Measurements from ENCODE around the gene PRCD.

Gene PRCD

DNA sequence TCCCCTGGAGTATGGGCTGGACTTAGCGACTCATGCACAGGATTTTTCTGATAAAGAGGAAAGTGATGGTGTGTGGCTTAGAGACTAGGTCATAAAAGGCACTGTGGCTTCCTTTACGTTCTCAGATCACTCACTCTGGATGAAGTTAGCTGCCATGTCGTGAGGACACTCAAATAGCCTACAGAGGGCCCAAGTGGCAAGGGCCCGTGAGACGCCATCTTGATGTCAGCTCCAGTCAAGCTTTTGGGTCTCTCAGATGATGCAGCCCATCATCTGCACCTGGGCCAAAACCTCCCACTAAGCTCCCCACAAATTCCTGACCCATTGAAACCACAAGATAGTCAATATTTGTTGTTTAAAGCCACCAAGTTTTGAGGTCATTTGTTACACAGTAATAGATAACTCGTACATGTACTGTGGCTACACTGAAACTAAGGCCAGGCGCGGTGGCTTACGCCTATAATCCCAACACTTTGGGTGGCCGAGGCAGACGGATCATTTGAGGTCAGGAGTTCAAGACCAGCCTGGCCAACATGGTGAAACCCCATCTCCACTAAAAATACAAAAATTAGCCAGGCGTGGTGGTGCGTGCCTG is 31.1 kb downstream of the PRCD start:
- DNase-seq (ENCODE audit: low read depth): no peak

GRCh38 chr17:76572201-76572910 is 32.5 kb downstream of the PRCD start:
- no peak for DNase-seq (ENCODE audit: low read depth)

GRCh38 chr17:76573096-76573495 is 33.3 kb downstream of the PRCD start:
- DNase-seq (ENCODE audit: low read depth): no peak

DNA sequence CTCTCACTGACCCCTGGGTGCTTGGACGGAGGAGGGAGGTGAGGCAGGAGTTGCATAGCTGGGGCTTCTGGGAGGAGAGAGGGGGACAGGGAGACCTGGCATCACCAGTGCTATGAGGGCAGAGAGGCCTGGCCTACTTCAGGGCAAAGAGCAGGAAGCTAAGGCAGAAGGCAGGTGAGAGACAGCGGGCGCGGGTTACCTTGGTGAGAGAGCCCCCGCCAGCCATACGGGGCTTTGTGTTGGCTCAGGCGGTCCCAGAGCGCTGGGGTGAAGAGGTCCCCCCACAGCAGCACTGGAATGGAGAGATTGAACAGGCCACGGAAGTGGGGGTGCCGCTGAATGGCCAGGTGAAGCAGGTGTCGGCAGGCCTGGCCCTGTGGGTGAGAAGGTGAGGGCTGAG is 34.3 kb downstream of the PRCD start:
- DNase-seq (ENCODE audit: low read depth): no peak

GRCh38 chr17:76575570-76575969 is 35.7 kb downstream of the PRCD start:
- DNase-seq (ENCODE audit: low read depth): no peak

- no peak for DNase-seq (ENCODE audit: low read depth)
Measured at GRCh38 chr17:76576189-76576588, 36.3 kb downstream of the PRCD start.

GRCh38 chr17:76577876-76578275 is 38.0 kb downstream of the PRCD start:
- no peak for DNase-seq (ENCODE audit: low read depth)

GRCh38 chr17:76578376-76578775 is 38.5 kb downstream of the PRCD start:
- no peak for DNase-seq (ENCODE audit: low read depth)

- DNase-seq (ENCODE audit: low read depth): no peak
Measured at GRCh38 chr17:76579281-76579680, 39.4 kb downstream of the PRCD start.

DNA sequence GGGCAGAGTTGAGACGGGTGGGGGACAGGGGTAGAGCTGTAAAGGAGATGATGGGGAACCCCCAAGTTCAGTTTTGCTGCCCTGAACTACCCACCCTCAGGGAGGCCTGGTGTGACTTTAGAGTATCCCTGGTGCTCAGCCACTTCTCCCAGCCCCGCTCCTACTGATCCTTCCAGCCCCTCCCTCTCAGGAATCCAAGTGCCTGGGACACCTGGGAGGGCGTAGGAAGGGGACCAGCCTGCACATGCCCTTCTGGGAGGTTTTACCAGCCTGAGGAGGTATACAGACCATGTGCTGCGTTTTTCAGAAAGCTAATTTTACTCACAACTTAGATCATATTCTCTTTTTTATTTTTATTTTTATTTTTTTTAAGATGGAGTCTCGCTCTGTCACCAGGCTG is 41.7 kb downstream of the PRCD start:
- no peak for DNase-seq (ENCODE audit: low read depth)

DNA sequence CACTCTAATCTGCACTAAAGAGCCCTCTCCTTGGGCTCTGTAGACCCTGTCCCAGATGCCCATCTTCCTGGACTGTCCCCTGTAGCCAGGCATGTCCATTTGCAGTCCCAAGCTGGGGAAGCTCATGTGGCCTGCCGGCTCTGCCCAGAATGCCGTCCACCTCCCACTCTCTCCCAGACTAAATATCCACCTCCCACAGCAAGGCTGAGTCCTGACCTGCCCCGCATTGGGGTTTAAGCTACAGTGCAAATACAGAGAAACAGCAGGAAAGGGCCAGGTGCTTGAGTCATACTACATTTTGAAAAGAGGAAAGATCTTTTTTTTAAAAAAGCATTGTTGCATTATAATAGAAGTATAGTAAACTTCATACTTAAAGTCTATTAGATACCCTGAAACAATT is 42.8 kb downstream of the PRCD start:
- DNase-seq (ENCODE audit: low read depth): no peak

DNA sequence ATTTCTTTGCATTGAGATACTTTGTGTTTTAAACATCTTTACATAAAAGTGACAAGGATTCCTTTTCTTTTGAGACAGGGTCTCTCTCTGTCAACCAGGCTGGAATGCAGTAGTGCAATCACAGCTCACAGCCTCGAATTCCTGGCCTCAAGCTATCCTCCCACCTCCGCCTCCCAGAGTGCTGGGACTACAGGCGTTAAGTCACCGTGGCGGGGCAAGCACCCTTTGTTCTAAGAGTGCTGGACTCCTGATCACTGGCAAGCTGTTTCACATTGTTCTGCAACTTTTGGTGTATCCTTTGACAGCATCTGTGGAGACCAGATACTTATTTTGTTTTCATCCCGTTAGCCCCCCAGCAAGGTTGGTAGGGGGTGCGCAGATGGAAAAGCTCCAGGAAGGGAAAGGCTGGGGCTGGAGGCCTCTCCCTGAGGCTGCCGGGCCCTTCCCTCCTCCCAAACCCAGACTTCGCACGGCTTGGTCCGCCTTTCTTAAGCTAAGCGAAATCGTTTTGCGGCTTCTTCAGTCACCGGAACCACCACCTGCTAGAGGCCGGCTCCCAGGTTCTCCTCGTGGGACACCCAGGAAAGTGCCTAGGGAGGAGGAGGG is 44.7 kb downstream of the PRCD start:
- no peak for DNase-seq (ENCODE audit: low read depth)

GRCh38 chr17:76585033-76585648 is 45.3 kb downstream of the PRCD start:
- DNase-seq (ENCODE audit: low read depth): no peak

GRCh38 chr17:76585649-76586593 is 46.1 kb downstream of the PRCD start, which contains the start of gene ST6GALNAC2:
ST6GALNAC2 (minus strand) TSS chr17:76585860; CDS start chr17:76585808, 52 bp downstream.
- DNase-seq (ENCODE audit: low read depth): no peak

GRCh38 chr17:76586741-76587487 is 47.1 kb downstream of the PRCD start:
- DNase-seq (ENCODE audit: low read depth): no peak

DNA sequence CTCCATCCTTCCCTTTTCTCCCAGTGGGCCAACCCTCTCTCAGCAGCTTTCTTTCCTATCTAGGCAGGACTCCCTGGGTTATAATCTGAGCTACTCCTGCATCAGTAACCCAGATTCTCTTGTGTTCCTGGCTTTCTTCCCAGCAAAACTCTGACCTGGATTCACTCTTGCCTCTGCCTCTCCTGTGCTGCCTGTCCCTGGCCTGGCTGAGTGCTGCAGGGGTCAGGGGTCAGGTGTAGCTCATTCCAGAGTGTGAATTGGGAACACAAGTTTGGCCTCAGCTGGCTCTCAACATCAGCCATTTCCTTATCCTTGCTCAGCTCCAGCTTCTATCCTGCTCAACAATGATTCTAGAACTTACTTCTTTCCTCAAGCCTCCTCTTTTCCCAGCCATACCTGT is 48.3 kb downstream of the PRCD start:
- DNase-seq (ENCODE audit: low read depth): no peak

DNA sequence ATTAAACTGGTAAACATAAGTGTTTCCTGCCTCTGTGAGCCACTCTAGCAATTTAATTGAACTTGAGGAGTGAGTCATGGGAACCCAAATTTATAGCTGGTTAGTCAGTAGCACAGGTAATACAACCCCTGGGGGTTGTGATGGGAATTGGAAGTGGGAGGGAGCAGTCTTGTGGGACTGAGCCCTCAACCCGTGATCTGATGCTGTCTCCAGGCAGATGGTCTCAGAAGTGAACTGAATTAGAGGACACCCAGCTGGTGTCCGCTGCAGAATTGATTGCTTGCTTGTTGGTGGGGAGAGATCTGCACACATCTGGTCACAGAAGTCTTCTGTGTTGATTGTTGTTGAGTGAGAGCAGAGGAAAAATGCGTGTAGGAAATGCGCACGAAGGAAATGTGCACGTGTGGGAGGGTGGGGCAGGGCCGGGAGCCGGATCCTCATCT is 53.6 kb downstream of the PRCD start:
- no peak for DNase-seq (ENCODE audit: low read depth)

GRCh38 chr17:76593959-76594358 is 54.1 kb downstream of the PRCD start:
- no peak for DNase-seq (ENCODE audit: low read depth)

DNA sequence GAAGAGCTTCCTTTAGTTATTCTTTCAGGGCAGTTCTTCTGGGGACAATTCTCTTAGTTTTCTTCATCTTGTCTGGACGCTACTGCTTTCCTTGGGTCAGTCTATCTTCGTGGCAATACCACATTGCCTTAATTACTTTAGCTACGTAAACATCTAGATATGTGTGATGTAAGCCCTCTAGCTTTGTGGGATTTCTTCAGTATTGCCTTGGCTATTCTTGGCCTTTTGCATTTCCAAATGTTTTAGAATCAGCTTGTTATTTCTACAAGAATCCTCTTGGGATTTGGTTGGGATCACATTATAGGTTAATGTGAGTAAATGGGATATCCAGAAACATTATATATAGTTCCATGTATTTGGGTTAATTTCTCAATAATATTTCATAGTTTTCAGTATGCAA is 54.8 kb downstream of the PRCD start:
- no peak for DNase-seq (ENCODE audit: low read depth)

Data from GM04503 (cell line).